ENCODE measurements around the gene NCKAP5. TPM values are rescaled to one million over a fixed set of nuclear protein-coding genes. Genes with fewer than 3 reads are reported as not detected.

The NCKAP5 gene
- total and polyA plus RNA-seq, 11 donors: 0.51 to 10.5 (median 5.2) TPM

GRCh38 chr2:132627536-132627935, 940.7 kb downstream of the NCKAP5 start:
- H3K36me3 ChIP-seq: no peaks in the 10 kb centered on the region
- no peaks in the 10 kb centered on the region for H3K9me3 ChIP-seq
- intact Hi-C loops (cut with DNase I): no loop called here
- TF ChIP-seq, protein P1, sequence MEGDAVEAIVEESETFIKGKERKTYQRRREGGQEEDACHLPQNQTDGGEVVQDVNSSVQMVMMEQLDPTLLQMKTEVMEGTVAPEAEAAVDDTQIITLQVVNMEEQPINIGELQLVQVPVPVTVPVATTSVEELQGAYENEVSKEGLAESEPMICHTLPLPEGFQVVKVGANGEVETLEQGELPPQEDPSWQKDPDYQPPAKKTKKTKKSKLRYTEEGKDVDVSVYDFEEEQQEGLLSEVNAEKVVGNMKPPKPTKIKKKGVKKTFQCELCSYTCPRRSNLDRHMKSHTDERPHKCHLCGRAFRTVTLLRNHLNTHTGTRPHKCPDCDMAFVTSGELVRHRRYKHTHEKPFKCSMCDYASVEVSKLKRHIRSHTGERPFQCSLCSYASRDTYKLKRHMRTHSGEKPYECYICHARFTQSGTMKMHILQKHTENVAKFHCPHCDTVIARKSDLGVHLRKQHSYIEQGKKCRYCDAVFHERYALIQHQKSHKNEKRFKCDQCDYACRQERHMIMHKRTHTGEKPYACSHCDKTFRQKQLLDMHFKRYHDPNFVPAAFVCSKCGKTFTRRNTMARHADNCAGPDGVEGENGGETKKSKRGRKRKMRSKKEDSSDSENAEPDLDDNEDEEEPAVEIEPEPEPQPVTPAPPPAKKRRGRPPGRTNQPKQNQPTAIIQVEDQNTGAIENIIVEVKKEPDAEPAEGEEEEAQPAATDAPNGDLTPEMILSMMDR (IDR thresholded peaks at IDR 0.05): no peak
- no peak for TF ChIP-seq POLR2A (IDR thresholded peaks at IDR 0.05)
- ATAC-seq (no peak), DNase-seq (no peak)
- no peak overlapping the region for H3K27ac ChIP-seq
- WGBS, 4 donors: 76 to 95% (median 87%) methylated on average over 3 of the region's 3 CpGs
- peaks cover 0 to 6% (median 0%) of the 10 kb centered on the region in 9 donors for H3K27me3 ChIP-seq
- no peaks in the 10 kb centered on the region for H3K4me1 ChIP-seq
- no peak overlapping the region for H3K4me3 ChIP-seq

- DNase-seq: no peak
Observed at GRCh38 chr2:132623096-132623839, 945.0 kb downstream of the NCKAP5 start.

More at GRCh38 chr2:132623096-132623839, 945.0 kb downstream of the NCKAP5 start:
- H3K4me1 ChIP-seq: peaks cover 0 to 8% (median 0%) of the 10 kb centered on the region in 12 donors
- no peak overlapping the region for H3K27ac ChIP-seq
- TF ChIP-seq, protein P1 (IDR thresholded peaks at IDR 0.05): no peak
- TF ChIP-seq POLR2A (IDR thresholded peaks at IDR 0.05): no peak
- H3K36me3 ChIP-seq: no peaks in the 10 kb centered on the region
- intact Hi-C loops (cut with DNase I): no loop called here
- no peak overlapping the region for H3K4me3 ChIP-seq
- no peak for ATAC-seq
- no peaks in the 10 kb centered on the region for H3K27me3 ChIP-seq
- H3K9me3 ChIP-seq: no peaks in the 10 kb centered on the region
- 72 to 81% (median 78%) methylated on average over 9 of the region's 9 CpGs for WGBS, 4 donors
